ENCODE results near the gene USP31. TPM values are rescaled to one million over a fixed set of nuclear protein-coding genes. Genes with fewer than 3 reads are reported as not detected.

The USP31 gene
- total and polyA plus RNA-seq, 2 of the 8 experiments (the other 6 are each of a cell fraction or from before 2014, with no cell fraction given): 6.7 to 19.0 TPM

DNA sequence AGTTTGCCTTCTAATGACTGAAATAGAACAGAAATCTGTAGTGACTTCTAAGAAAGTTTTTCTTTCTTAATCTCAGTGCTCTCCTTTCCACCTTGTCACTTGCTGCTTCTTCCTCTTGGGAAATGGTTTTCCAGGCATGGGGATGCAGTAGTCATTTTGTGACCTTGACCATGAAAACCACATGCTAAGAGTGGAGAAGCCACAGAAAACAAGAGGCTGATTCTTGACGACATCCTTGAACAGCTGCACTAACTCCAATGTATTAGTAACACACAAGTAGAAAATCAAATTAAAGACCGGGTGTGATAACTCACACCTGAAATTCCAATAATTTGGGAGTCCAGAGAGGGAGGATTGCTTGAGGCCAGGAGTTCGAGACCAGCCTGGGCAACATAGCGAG lies 15.5 kb upstream of the USP31 start (continued):
- no peak for TF ChIP-seq EP300 (IDR thresholded peaks at IDR 0.05; ENCODE audit: borderline replicate concordance in 1 of 2, low read depth in 2 of 2, low read length in 2 of 2)
